K562 treated with DMSO at 1 percent for 12 hours (cell line): ENCODE measurements around the gene OR52N4. TPM values are rescaled to one million over a fixed set of nuclear protein-coding genes. Genes with fewer than 3 reads are reported as not detected.

Experiments used
- total RNA-seq: library from RNA; unstranded; fragments of 300-600 nt; gene quantifications from 2 replicates; pipeline ENCODE4 v1.2.3, GENCODE V29; 2022; ENCODE audit not compliant: insufficient read depth

OR52N4 gene
- not detected in 2 replicates for total RNA-seq

DNA sequence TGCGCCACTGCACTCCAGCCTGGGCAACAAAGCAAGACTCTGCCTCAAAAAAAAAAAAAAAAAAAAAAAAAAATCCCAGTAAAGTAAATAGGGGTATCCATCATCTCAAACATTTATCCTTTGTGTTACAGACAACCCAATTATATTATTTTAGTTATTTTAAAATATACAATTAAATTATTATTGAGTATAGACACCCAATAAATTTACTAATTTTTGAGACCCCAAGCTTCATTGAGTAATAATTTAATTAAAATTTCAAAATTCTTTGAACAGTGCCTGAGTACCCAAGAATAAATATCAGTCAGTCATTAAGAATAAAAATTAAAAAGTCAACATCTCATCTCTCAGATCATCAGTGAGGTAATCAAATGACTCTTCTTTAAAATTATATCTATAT lies at the start of gene OR52N4:
TSS of gene OR52N4 (plus strand) at position 301 of the 400 bp plus-strand sequence. CDS start 498 bp downstream, outside the sequence.

GRCh38 chr11:5736396-5736795 lies 17.6 kb upstream of the OR52N4 start, which contains the start of gene OR56B1:
OR56B1 (plus strand) TSS chr11:5736448; CDS start chr11:5736517, 69 bp downstream.

DNA sequence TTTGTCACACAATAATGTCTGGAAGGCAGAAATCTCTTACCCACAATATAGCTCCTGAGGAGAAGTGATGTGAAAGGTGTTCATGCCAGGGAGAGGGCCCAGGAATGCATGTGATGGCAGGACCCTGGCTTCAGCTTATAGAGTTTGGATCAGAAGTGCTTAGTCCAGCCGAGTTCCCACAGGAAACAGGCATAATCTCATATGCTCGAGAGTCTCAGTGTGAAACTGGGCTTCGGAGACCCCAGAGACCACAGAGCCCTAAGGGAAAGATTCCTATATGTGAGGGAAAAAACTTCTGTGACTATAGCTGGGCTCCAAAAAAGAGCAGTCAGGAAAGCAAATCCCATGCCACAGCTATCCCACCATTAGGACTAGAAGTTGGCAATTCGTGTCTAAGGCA lies 29.2 kb downstream of the OR52N4 start, which contains the start of gene OR52N5:
TSS of gene OR52N5 (minus strand) at position 101 of the 400 bp plus-strand sequence. CDS start 4,721 bp downstream, outside the sequence.

DNA sequence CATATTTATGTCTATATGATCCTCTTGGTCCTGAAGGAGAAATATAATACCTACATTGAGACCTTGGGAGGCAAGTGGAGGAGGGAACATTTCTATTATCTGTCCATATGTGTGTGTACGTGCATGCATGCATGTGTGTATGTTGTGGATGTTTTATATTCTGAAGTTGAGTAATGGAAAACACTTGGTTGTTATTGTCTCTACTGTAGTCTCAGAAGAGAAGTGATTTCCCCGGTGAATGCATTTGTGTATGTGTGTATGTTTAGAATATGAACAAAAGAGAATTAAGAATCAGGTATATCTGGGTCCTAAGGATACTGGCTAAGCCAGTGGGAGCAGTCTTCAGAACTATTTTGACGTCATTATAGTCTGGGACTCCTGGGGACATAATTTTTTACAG lies 37.1 kb downstream of the OR52N4 start, which contains the start of gene OR52N1:
TSS of gene OR52N1 (minus strand) at position 101 of the 400 bp plus-strand sequence. CDS start 2,449 bp downstream, outside the sequence.

Other genes with a start within 250 kb of the OR52N4 start
- gene UBQLN3, start 244.3 kb upstream of the OR52N4 start, total RNA-seq = not detected in 2 replicates
- gene UBQLNL, start 237.5 kb upstream of the OR52N4 start, total RNA-seq = 0.63 TPM in 1 of 2 replicates, not detected in the other
- 0.78 TPM in 1 of 2 replicates, not detected in the other for gene OR52H1, start 205.7 kb upstream of the OR52N4 start, total RNA-seq
- not detected in 2 replicates for gene OR52B6, start 173.4 kb upstream of the OR52N4 start, total RNA-seq
- 9.7 and 20.8 TPM in 2 replicates for gene TRIM6, start 157.6 kb upstream of the OR52N4 start, total RNA-seq
- gene TRIM34, start 129.2 kb upstream of the OR52N4 start, total RNA-seq = 0.94 and 4.2 TPM in 2 replicates
- 8.5 and 23.0 TPM in 2 replicates for gene TRIM5, start 69.2 kb upstream of the OR52N4 start, total RNA-seq
- gene TRIM22, start 64.5 kb upstream of the OR52N4 start, total RNA-seq = 1.0 and 2.4 TPM in 2 replicates
- not detected in 2 replicates for gene OR56B1, start 17.8 kb upstream of the OR52N4 start, total RNA-seq
- gene OR52N5, start 29.1 kb downstream of the OR52N4 start, total RNA-seq = not detected in 2 replicates
- gene OR52N1, start 37.0 kb downstream of the OR52N4 start, total RNA-seq = not detected in 2 replicates
- not detected in 2 replicates for gene OR52N2, start 54.7 kb downstream of the OR52N4 start, total RNA-seq
- gene OR52E6, start 87.7 kb downstream of the OR52N4 start, total RNA-seq = not detected in 2 replicates
- not detected in 2 replicates for gene OR52E8, start 103.4 kb downstream of the OR52N4 start, total RNA-seq
- gene OR52E4, start 126.4 kb downstream of the OR52N4 start, total RNA-seq = not detected in 2 replicates
- not detected in 2 replicates for gene OR52E5, start 139.0 kb downstream of the OR52N4 start, total RNA-seq
- gene OR56A3, start 188.0 kb downstream of the OR52N4 start, total RNA-seq = not detected in 2 replicates
- gene OR56A5, start 214.3 kb downstream of the OR52N4 start, total RNA-seq = not detected in 2 replicates
- gene OR52L1, start 232.7 kb downstream of the OR52N4 start, total RNA-seq = not detected in 2 replicates